Upper lobe of right lung (tissue), 1 donor: Measurements from ENCODE around the gene DPYD. TPM values are rescaled to one million over a fixed set of nuclear protein-coding genes. Genes with fewer than 3 reads are reported as not detected.

Experiments
- ATAC-seq: fragments of 200-7000 bp; cut with Tn5 transposase; one replicate; pipeline ENCODE4 v1.9.1; 2020; ENCODE audit warnings: mild to moderate bottlenecking, moderate library complexity
- DNase-seq: peaks from one replicate; pipeline ENCODE4 v3.0.0-alpha.2; 2020
- H3K27ac ChIP-seq: fragments of 200-600 bp; one replicate; pipeline ENCODE4 v1.8.0; 2022
- H3K27me3 ChIP-seq: fragments of 200-600 bp; one replicate; pipeline ENCODE4 v1.8.0; 2022; ENCODE audit warnings: mild to moderate bottlenecking
- H3K36me3 ChIP-seq: fragments of 200-600 bp; one replicate; pipeline ENCODE4 v1.8.0; 2022
- H3K4me1 ChIP-seq: fragments of 200-600 bp; one replicate; pipeline ENCODE4 v1.8.0; 2022
- H3K4me3 ChIP-seq: fragments of 200-600 bp; one replicate; pipeline ENCODE4 v1.8.0; 2022; ENCODE audit warnings: mild to moderate bottlenecking
- H3K9me3 ChIP-seq: fragments of 200-600 bp; one replicate; pipeline ENCODE4 v1.8.0; 2022
- CTCF ChIP-seq: fragments of 200-600 bp; IDR thresholded peaks from one replicate; pipeline ENCODE4 v1.8.0; 2022; ENCODE audit warnings: antibody characterized with exemption
- intact Hi-C: fragments of 100-400 bp; cut with DNase I; formaldehyde crosslinking; loops from one replicate; pipeline ENCODE4 v1.11.0; 2022
- total RNA-seq: library from RNA; stranded (reverse); fragmentation: NEBNext Ultra II Directional; extraction: Animal tissue kit (Norgen Biotek cat#: 25700); gene quantifications from one replicate; pipeline ENCODE4 v1.2.1, GENCODE V29; 2021
- donor health status: DM: no; HTN: yes; CAD: no; lungs with severe emphysema.

DPYD gene
- total RNA-seq, 1 donor from 2014 or later = 82.7 TPM

- H3K4me3 ChIP-seq = no peak overlapping the region
- H3K4me1 ChIP-seq = peaks cover 7% of the 10 kb centered on the region
- no peaks in the 10 kb centered on the region for H3K27me3 ChIP-seq
- no peak for TF ChIP-seq CTCF
- H3K36me3 ChIP-seq = no peaks in the 10 kb centered on the region
- ATAC-seq = no peak
- intact Hi-C loops = no loop called here
- no peak for DNase-seq
- no peak overlapping the region for H3K27ac ChIP-seq
- no peaks in the 10 kb centered on the region for H3K9me3 ChIP-seq
Measured at GRCh38 chr1:97160818-97161217, 760.0 kb downstream of the DPYD start.

- Histone ChIP-seq H3K9me3 (no peaks in the 10 kb centered on the region), H3K4me3 (no peak overlapping the region), H3K27me3 (no peaks in the 10 kb centered on the region), H3K4me1 (peaks cover 7% of the 10 kb centered on the region), H3K36me3 (no peaks in the 10 kb centered on the region), H3K27ac (no peak overlapping the region)
- intact Hi-C loops = no loop called here
- no peak for DNase-seq
- ATAC-seq = no peak
- TF ChIP-seq CTCF = no peak
Measured at GRCh38 chr1:97159342-97159741, 761.5 kb downstream of the DPYD start.

GRCh38 chr1:97158691-97159096, 762.1 kb downstream of the DPYD start:
- Histone ChIP-seq H3K36me3 (no peaks in the 10 kb centered on the region), H3K27me3 (no peaks in the 10 kb centered on the region), H3K27ac (no peak overlapping the region), H3K4me1 (peaks cover 7% of the 10 kb centered on the region), H3K9me3 (no peaks in the 10 kb centered on the region), H3K4me3 (no peak overlapping the region)
- no peak for TF ChIP-seq CTCF
- no peak for ATAC-seq
- DNase-seq = no peak
- intact Hi-C loops = no loop called here

GRCh38 chr1:97157991-97158390, 762.8 kb downstream of the DPYD start:
- H3K4me1 ChIP-seq = peaks cover 7% of the 10 kb centered on the region
- no peaks in the 10 kb centered on the region for H3K27me3 ChIP-seq
- no peak for TF ChIP-seq CTCF
- H3K4me3 ChIP-seq = no peak overlapping the region
- H3K36me3 ChIP-seq = no peaks in the 10 kb centered on the region
- DNase-seq (no peak), ATAC-seq (no peak)
- H3K9me3 ChIP-seq = no peaks in the 10 kb centered on the region
- intact Hi-C loops = no loop called here
- no peak overlapping the region for H3K27ac ChIP-seq

- no peak overlapping the region for H3K27ac ChIP-seq
- intact Hi-C loops = no loop called here
- no peak for TF ChIP-seq CTCF
- H3K27me3 ChIP-seq = no peaks in the 10 kb centered on the region
- DNase-seq (no peak), ATAC-seq (no peak)
- no peaks in the 10 kb centered on the region for H3K4me1 ChIP-seq
- H3K36me3 ChIP-seq = no peaks in the 10 kb centered on the region
- no peaks in the 10 kb centered on the region for H3K9me3 ChIP-seq
- H3K4me3 ChIP-seq = no peak overlapping the region
Measured at GRCh38 chr1:97151651-97152050, 769.2 kb downstream of the DPYD start.

GRCh38 chr1:97145321-97145956, 775.4 kb downstream of the DPYD start:
- no peaks in the 10 kb centered on the region for H3K27me3 ChIP-seq
- no peak overlapping the region for H3K4me3 ChIP-seq
- no peak for TF ChIP-seq CTCF
- intact Hi-C loops = no loop called here
- H3K4me1 ChIP-seq = no peaks in the 10 kb centered on the region
- ATAC-seq (no peak), DNase-seq (no peak)
- H3K9me3 ChIP-seq = no peaks in the 10 kb centered on the region
- H3K27ac ChIP-seq = no peak overlapping the region
- no peaks in the 10 kb centered on the region for H3K36me3 ChIP-seq
